T-helper 2 cell treated with Interferon-gamma antibody and Interleukin-4, amounts not matched to agents 5 μg/mL and 100 μg/mL, for 36 hours (primary cell): ENCODE data around the gene PNMT.
"Not testable (repeated sequence)": the region's sequence is repeated elsewhere in the genome, so short reads cannot be mapped to it uniquely, and the experiment has no call there.

ENCODE experiments used
- DNase-seq: peaks from one replicate; pipeline ENCODE4 v3.0.0; 2021; ENCODE audit warnings: low spot score
- H3K27ac Mint-ChIP-seq: one replicate; pipeline ENCODE4 v1.8.0; 2021; ENCODE audit warnings: mild to moderate bottlenecking, mixed read lengths
- H3K27me3 Mint-ChIP-seq: one replicate; pipeline ENCODE4 v1.8.0; 2021; ENCODE audit warnings: low read depth, mixed read lengths
- H3K36me3 Mint-ChIP-seq: one replicate; pipeline ENCODE4 v1.8.0; 2021; ENCODE audit warnings: low read depth, mixed read lengths
- H3K4me1 Mint-ChIP-seq: one replicate; pipeline ENCODE4 v1.8.0; 2021; ENCODE audit warnings: low read depth, mixed read lengths
- H3K4me3 Mint-ChIP-seq: one replicate; pipeline ENCODE4 v1.8.0; 2022; ENCODE audit warnings: mild to moderate bottlenecking, moderate library complexity, mixed read lengths
- H3K9me3 Mint-ChIP-seq: one replicate; pipeline ENCODE4 v1.8.0; 2021; ENCODE audit warnings: mixed read lengths

PNMT gene

GRCh38 chr17:39688475-39688835 lies 20.2 kb downstream of the PNMT start:
- Mint-ChIP-seq H3K9me3 (no peaks in the 10 kb centered on the region), H3K36me3 (peaks cover 8% of the 10 kb centered on the region), H3K4me3 (peak overlapping the region; percentile 96), H3K4me1 (peaks cover 21% of the 10 kb centered on the region), H3K27ac (peak overlapping the region; percentile 95), H3K27me3 (no peaks in the 10 kb centered on the region)
- DNase-seq = no peak

GRCh38 chr17:39688945-39689344 lies 20.7 kb downstream of the PNMT start:
- Mint-ChIP-seq H3K4me3 (peak overlapping the region; percentile 96), H3K9me3 (no peaks in the 10 kb centered on the region), H3K4me1 (peaks cover 21% of the 10 kb centered on the region), H3K27me3 (no peaks in the 10 kb centered on the region), H3K36me3 (peaks cover 7% of the 10 kb centered on the region), H3K27ac (peak overlapping the region; percentile 95)
- DNase-seq = no peak

- H3K27ac Mint-ChIP-seq = no peak overlapping the region
- peaks cover 9% of the 10 kb centered on the region for H3K27me3 Mint-ChIP-seq
- no peak overlapping the region for H3K4me3 Mint-ChIP-seq
- no peak for DNase-seq
- H3K4me1 Mint-ChIP-seq = peaks cover 1% of the 10 kb centered on the region
- no peaks in the 10 kb centered on the region for H3K9me3 Mint-ChIP-seq
- H3K36me3 Mint-ChIP-seq = no peaks in the 10 kb centered on the region
Measured at GRCh38 chr17:39694593-39694992, 26.3 kb downstream of the PNMT start.

- Mint-ChIP-seq H3K27ac (no peak overlapping the region), H3K27me3 (peaks cover 12% of the 10 kb centered on the region), H3K4me3 (no peak overlapping the region), H3K36me3 (no peaks in the 10 kb centered on the region), H3K9me3 (no peaks in the 10 kb centered on the region), H3K4me1 (peaks cover 4% of the 10 kb centered on the region)
- no peak for DNase-seq
Measured at GRCh38 chr17:39695089-39695474, 26.8 kb downstream of the PNMT start.

- H3K4me1 Mint-ChIP-seq = peaks cover 7% of the 10 kb centered on the region
- H3K4me3 Mint-ChIP-seq = no peak overlapping the region
- no peak overlapping the region for H3K27ac Mint-ChIP-seq
- H3K36me3 Mint-ChIP-seq = no peaks in the 10 kb centered on the region
- H3K9me3 Mint-ChIP-seq = no peaks in the 10 kb centered on the region
- H3K27me3 Mint-ChIP-seq = peaks cover 25% of the 10 kb centered on the region
- DNase-seq = no peak
Measured at GRCh38 chr17:39696731-39697130, 28.5 kb downstream of the PNMT start.

- H3K4me1 Mint-ChIP-seq = peaks cover 7% of the 10 kb centered on the region
- H3K9me3 Mint-ChIP-seq = no peaks in the 10 kb centered on the region
- no peak for DNase-seq
- no peak overlapping the region for H3K27ac Mint-ChIP-seq
- no peaks in the 10 kb centered on the region for H3K36me3 Mint-ChIP-seq
- no peak overlapping the region for H3K4me3 Mint-ChIP-seq
- H3K27me3 Mint-ChIP-seq = peaks cover 37% of the 10 kb centered on the region
Measured at GRCh38 chr17:39697961-39698360, 29.7 kb downstream of the PNMT start.

GRCh38 chr17:39699157-39699817 lies 31.0 kb downstream of the PNMT start:
- not testable (repeated sequence) for H3K9me3 Mint-ChIP-seq, H3K36me3 Mint-ChIP-seq, H3K27ac Mint-ChIP-seq, H3K4me3 Mint-ChIP-seq, DNase-seq
- Mint-ChIP-seq H3K4me1 (peaks cover 11% of the 10 kb centered on the region), H3K27me3 (peaks cover 38% of the 10 kb centered on the region)

- Mint-ChIP-seq H3K27ac (no peak within 1 kb of the TSS), H3K4me3 (no peak within 1 kb of the TSS), H3K36me3 (no peaks in the 10 kb centered on the region)
Measured at GRCh38 chr17:39699818-39700147, 31.5 kb downstream of the PNMT start, which contains the start of gene ERBB2. TSS of gene ERBB2 (plus strand) at chr17:39700064. CDS start at chr17:39700239, 175 bp downstream.

GRCh38 chr17:39700148-39700987 lies 32.1 kb downstream of the PNMT start:
- Mint-ChIP-seq H3K9me3 (no peaks in the 10 kb centered on the region), H3K27me3 (peaks cover 38% of the 10 kb centered on the region), H3K27ac (no peak overlapping the region), H3K36me3 (no peaks in the 10 kb centered on the region), H3K4me1 (peaks cover 11% of the 10 kb centered on the region), H3K4me3 (no peak overlapping the region)
- DNase-seq = no peak

More at GRCh38 chr17:39699818-39700147, 31.5 kb downstream of the PNMT start, which contains the start of gene ERBB2:
- H3K4me1 Mint-ChIP-seq = peaks cover 11% of the 10 kb centered on the region
- DNase-seq = no peak
- H3K9me3 Mint-ChIP-seq = no peaks in the 10 kb centered on the region
- peaks cover 38% of the 10 kb centered on the region for H3K27me3 Mint-ChIP-seq

GRCh38 chr17:39701012-39701783 lies 32.9 kb downstream of the PNMT start:
- no peak for DNase-seq
- peaks cover 11% of the 10 kb centered on the region for H3K4me1 Mint-ChIP-seq
- H3K27ac Mint-ChIP-seq = no peak overlapping the region
- H3K36me3 Mint-ChIP-seq = no peaks in the 10 kb centered on the region
- H3K27me3 Mint-ChIP-seq = peaks cover 38% of the 10 kb centered on the region
- H3K9me3 Mint-ChIP-seq = no peaks in the 10 kb centered on the region
- H3K4me3 Mint-ChIP-seq = no peak overlapping the region

- Mint-ChIP-seq H3K4me1 (peaks cover 13% of the 10 kb centered on the region), H3K36me3 (no peaks in the 10 kb centered on the region), H3K4me3 (no peak overlapping the region), H3K27ac (no peak overlapping the region), H3K9me3 (no peaks in the 10 kb centered on the region), H3K27me3 (peaks cover 38% of the 10 kb centered on the region)
- DNase-seq = no peak
Measured at GRCh38 chr17:39701784-39702422, 33.6 kb downstream of the PNMT start.

- Mint-ChIP-seq H3K27ac (no peak overlapping the region), H3K4me3 (no peak overlapping the region), H3K4me1 (peaks cover 18% of the 10 kb centered on the region), H3K9me3 (no peaks in the 10 kb centered on the region), H3K27me3 (peaks cover 38% of the 10 kb centered on the region), H3K36me3 (no peaks in the 10 kb centered on the region)
- DNase-seq = no peak
Measured at GRCh38 chr17:39702901-39703893, 34.9 kb downstream of the PNMT start.

- H3K9me3 Mint-ChIP-seq = no peaks in the 10 kb centered on the region
- H3K4me1 Mint-ChIP-seq = peaks cover 18% of the 10 kb centered on the region
- no peak for DNase-seq
- H3K4me3 Mint-ChIP-seq = no peak overlapping the region
- no peak overlapping the region for H3K27ac Mint-ChIP-seq
- no peaks in the 10 kb centered on the region for H3K36me3 Mint-ChIP-seq
- peaks cover 36% of the 10 kb centered on the region for H3K27me3 Mint-ChIP-seq
Measured at GRCh38 chr17:39703913-39704312, 35.7 kb downstream of the PNMT start.
